Measurements from ENCODE around the gene FOXL2NB.

The FOXL2NB gene

GRCh38 chr3:138950006-138950644 is 3.1 kb downstream of the FOXL2NB start:
- TF ChIP-seq CTCF (IDR thresholded peaks at IDR 0.05), result no peak
- Mint-ChIP-seq H3K36me3 (ENCODE audit: low read depth) (no peaks in the 10 kb centered on the region), H3K9me3 (peaks cover 1% of the 10 kb centered on the region), H3K4me3 (peak overlapping the region; percentile 67), H3K27ac (no peak overlapping the region), H3K4me1 (peaks cover 22% of the 10 kb centered on the region), H3K27me3 (ENCODE audit: low read depth, poor library complexity) (peaks cover 100% of the 10 kb centered on the region)
- DNase-seq, result peak; percentile 67

GRCh38 chr3:138950701-138951100 is 3.7 kb downstream of the FOXL2NB start:
- H3K4me3 Mint-ChIP-seq, result peak overlapping the region; percentile 67
- no peak for TF ChIP-seq CTCF (IDR thresholded peaks at IDR 0.05)
- no peaks in the 10 kb centered on the region for H3K36me3 Mint-ChIP-seq (ENCODE audit: low read depth)
- H3K9me3 Mint-ChIP-seq, result no peaks in the 10 kb centered on the region
- H3K4me1 Mint-ChIP-seq, result peaks cover 19% of the 10 kb centered on the region
- H3K27me3 Mint-ChIP-seq (ENCODE audit: low read depth, poor library complexity), result peaks cover 100% of the 10 kb centered on the region
- H3K27ac Mint-ChIP-seq, result no peak overlapping the region
- no peak for DNase-seq

- Mint-ChIP-seq H3K27ac (no peak overlapping the region), H3K36me3 (ENCODE audit: low read depth) (no peaks in the 10 kb centered on the region), H3K4me1 (no peaks in the 10 kb centered on the region), H3K27me3 (ENCODE audit: low read depth, poor library complexity) (peaks cover 68% of the 10 kb centered on the region), H3K4me3 (no peak overlapping the region), H3K9me3 (peaks cover 20% of the 10 kb centered on the region)
- no peak for DNase-seq
- no peak for TF ChIP-seq CTCF (IDR thresholded peaks at IDR 0.05)
Observed at GRCh38 chr3:138960417-138960852, 13.4 kb downstream of the FOXL2NB start.

GRCh38 chr3:138962854-138963560 is 16.0 kb downstream of the FOXL2NB start:
- Mint-ChIP-seq H3K4me1 (no peaks in the 10 kb centered on the region), H3K9me3 (peaks cover 38% of the 10 kb centered on the region), H3K4me3 (no peak overlapping the region), H3K36me3 (ENCODE audit: low read depth) (no peaks in the 10 kb centered on the region), H3K27ac (no peak overlapping the region), H3K27me3 (ENCODE audit: low read depth, poor library complexity) (peaks cover 61% of the 10 kb centered on the region)
- DNase-seq, result no peak
- no peak for TF ChIP-seq CTCF (IDR thresholded peaks at IDR 0.05)

DNA sequence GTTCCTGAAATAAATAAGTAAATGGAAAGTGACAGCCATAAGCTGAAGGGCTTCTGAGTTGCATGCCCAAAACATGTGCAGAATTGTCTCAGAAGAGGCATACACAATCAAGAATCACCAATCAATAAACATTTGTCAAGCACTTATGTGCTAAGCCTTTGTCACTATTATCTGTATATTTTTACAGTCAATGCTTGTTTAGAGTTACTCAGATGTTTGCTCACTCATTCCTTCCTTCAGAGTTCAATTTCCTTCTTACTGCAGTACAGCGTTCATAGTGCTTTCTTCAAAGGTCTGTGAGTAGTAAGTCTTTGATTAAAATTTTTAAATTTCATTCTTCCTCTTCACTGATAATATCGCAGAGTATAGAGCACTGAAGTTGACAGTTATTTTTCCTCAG is 17.2 kb downstream of the FOXL2NB start:
- Mint-ChIP-seq H3K4me3 (no peak overlapping the region), H3K36me3 (ENCODE audit: low read depth) (no peaks in the 10 kb centered on the region), H3K9me3 (peaks cover 38% of the 10 kb centered on the region), H3K27ac (no peak overlapping the region), H3K27me3 (ENCODE audit: low read depth, poor library complexity) (peaks cover 56% of the 10 kb centered on the region), H3K4me1 (no peaks in the 10 kb centered on the region)
- no peak for TF ChIP-seq CTCF (IDR thresholded peaks at IDR 0.05)
- no peak for DNase-seq

GRCh38 chr3:138964923-138965322 is 17.9 kb downstream of the FOXL2NB start:
- no peak overlapping the region for H3K27ac Mint-ChIP-seq
- H3K4me3 Mint-ChIP-seq, result no peak overlapping the region

More at GRCh38 chr3:138964923-138965322, 17.9 kb downstream of the FOXL2NB start:
- DNase-seq, result no peak
- no peak for TF ChIP-seq CTCF (IDR thresholded peaks at IDR 0.05)
- no peaks in the 10 kb centered on the region for H3K36me3 Mint-ChIP-seq (ENCODE audit: low read depth)
- H3K27me3 Mint-ChIP-seq (ENCODE audit: low read depth, poor library complexity), result peaks cover 55% of the 10 kb centered on the region
- H3K9me3 Mint-ChIP-seq, result peaks cover 38% of the 10 kb centered on the region
- H3K4me1 Mint-ChIP-seq, result no peaks in the 10 kb centered on the region
